Endodermal cell (in vitro differentiated cells): Measurements from ENCODE around the gene TRABD2B. TPM values are rescaled to one million over a fixed set of nuclear protein-coding genes. Genes with fewer than 3 reads are reported as not detected.

Experiments used
- DNase-seq: peaks from one replicate; pipeline ENCODE4 v3.0.0-alpha.2; 2017
- H3K27ac ChIP-seq: 2 replicates; pipeline ENCODE4 v1.5.1; 2013; ENCODE audit warnings: mild to moderate bottlenecking, low read depth, low read length, moderate library complexity
- H3K27me3 ChIP-seq: 2 replicates; pipeline ENCODE4 v1.6.1; 2013; ENCODE audit warnings: mild to moderate bottlenecking, low read length, moderate library complexity; ENCODE audit not compliant: insufficient read depth, control insufficient read depth, poor library complexity, severe bottlenecking
- H3K36me3 ChIP-seq: 2 replicates; pipeline ENCODE4 v1.7.0; 2013; ENCODE audit warnings: mild to moderate bottlenecking, low read length, moderate library complexity; ENCODE audit not compliant: control insufficient read depth, insufficient read depth
- H3K4me1 ChIP-seq: one replicate; pipeline ENCODE4 v1.7.0; 2013; ENCODE audit warnings: low read length; ENCODE audit not compliant: control insufficient read depth, insufficient read depth
- H3K4me3 ChIP-seq: 2 replicates; pipeline ENCODE4 v1.5.1; 2013; ENCODE audit warnings: mild to moderate bottlenecking, low read length, moderate library complexity
- H3K9ac ChIP-seq: 2 replicates; pipeline ENCODE4 v1.6.1; 2013; ENCODE audit warnings: mild to moderate bottlenecking, low read length, moderate library complexity; ENCODE audit not compliant: poor library complexity, severe bottlenecking; ENCODE audit errors: extremely low read depth
- H3K9me3 ChIP-seq: 2 replicates; pipeline ENCODE4 v1.6.1; 2013; ENCODE audit warnings: mild to moderate bottlenecking, low read length, moderate library complexity; ENCODE audit not compliant: control insufficient read depth
- H3K27ac Mint-ChIP-seq: 2 replicates; pipeline ENCODE4 v1.8.0; 2020; ENCODE audit warnings: mixed read lengths
- H3K27me3 Mint-ChIP-seq: 2 replicates; pipeline ENCODE4 v1.8.0; 2021; ENCODE audit warnings: mild to moderate bottlenecking, mixed read lengths; ENCODE audit not compliant: insufficient read depth
- H3K36me3 Mint-ChIP-seq: 2 replicates; pipeline ENCODE4 v1.8.0; 2020; ENCODE audit warnings: low read depth, mixed read lengths
- H3K4me1 Mint-ChIP-seq: 2 replicates; pipeline ENCODE4 v1.8.0; 2020; ENCODE audit warnings: mixed read lengths
- H3K4me3 Mint-ChIP-seq: 2 replicates; pipeline ENCODE4 v1.8.0; 2020; ENCODE audit warnings: mild to moderate bottlenecking, moderate library complexity, mixed read lengths
- H3K9me3 Mint-ChIP-seq: 2 replicates; pipeline ENCODE4 v1.8.0; 2020; ENCODE audit warnings: mild to moderate bottlenecking, mixed read lengths
- CTCF ChIP-seq: fragments of 200-600 bp; sonication (generic); conservative IDR thresholded peaks from 2 replicates; pipeline ENCODE4 v1.5.0; 2021; ENCODE audit warnings: antibody characterized with exemption, mild to moderate bottlenecking
- WGBS, 2 experiments: methylation state at CpG; one replicate each; pipeline versions ENCODE4 v1.1.5 to v1.1.7; 2013; ENCODE audit warnings: missing lambda C conversion rate in 2 of 2, mixed read lengths in 1 of 2; ENCODE audit not compliant: insufficient coverage in 1 of 2, insufficient read length in 1 of 2; 5-methylcytosine and 5-hydroxymethylcytosine counted together
- total RNA-seq, 2 donors: library from RNA; stranded (reverse); fragmentation: NEBNext Ultra II Directional in 1 of 2; extraction: Animal tissue kit (Norgen Biotek cat#: 25700) in 1 of 2; gene quantifications; 2 replicates in 1 of 2; 3 replicates in 1 of 2; pipeline ENCODE4 v1.2.1, GENCODE V29; 2021

Gene TRABD2B
- total RNA-seq, 2 donors from 2014 or later = 24.4 to 28.0 TPM

- Histone ChIP-seq H3K36me3 (no peaks in the 10 kb centered on the region), H3K4me3 (no peak overlapping the region), H3K27me3 (no peaks in the 10 kb centered on the region), H3K9me3 (no peaks in the 10 kb centered on the region), H3K9ac (no peak overlapping the region), H3K4me1 (peaks cover 5% of the 10 kb centered on the region), H3K27ac (no peak overlapping the region)
- Mint-ChIP-seq H3K27me3 (peaks cover 10% of the 10 kb centered on the region), H3K4me3 (no peak overlapping the region), H3K9me3 (no peaks in the 10 kb centered on the region), H3K27ac (no peak overlapping the region), H3K36me3 (peaks cover 3% of the 10 kb centered on the region), H3K4me1 (peaks cover 51% of the 10 kb centered on the region)
- TF ChIP-seq CTCF = no peak
- DNase-seq = no peak
- WGBS, 2 experiments = 83 to 86% methylated on average over 9 of the region's 9 CpGs
Measured at GRCh38 chr1:47763591-47764171, 233.5 kb downstream of the TRABD2B start.

- DNase-seq = no peak
- H3K9me3 Mint-ChIP-seq = no peaks in the 10 kb centered on the region
- Histone ChIP-seq H3K36me3 (no peaks in the 10 kb centered on the region), H3K9ac (no peak overlapping the region), H3K4me1 (peaks cover 11% of the 10 kb centered on the region), H3K9me3 (no peaks in the 10 kb centered on the region), H3K27me3 (no peaks in the 10 kb centered on the region), H3K4me3 (no peak overlapping the region), H3K27ac (no peak overlapping the region)
- H3K4me3 Mint-ChIP-seq = no peak overlapping the region
- H3K4me1 Mint-ChIP-seq = peaks cover 58% of the 10 kb centered on the region
- no peak for TF ChIP-seq CTCF
- no peak overlapping the region for H3K27ac Mint-ChIP-seq
- peaks cover 10% of the 10 kb centered on the region for H3K27me3 Mint-ChIP-seq
- WGBS, 2 experiments = 64 to 73% methylated on average over 5 of the region's 5 CpGs
- H3K36me3 Mint-ChIP-seq = peaks cover 2% of the 10 kb centered on the region
Measured at GRCh38 chr1:47761974-47762373, 235.2 kb downstream of the TRABD2B start.

- no peaks in the 10 kb centered on the region for H3K9me3 ChIP-seq
- Mint-ChIP-seq H3K27me3 (peaks cover 12% of the 10 kb centered on the region), H3K36me3 (peaks cover 2% of the 10 kb centered on the region), H3K9me3 (no peaks in the 10 kb centered on the region), H3K4me3 (no peak overlapping the region), H3K27ac (no peak overlapping the region), H3K4me1 (peaks cover 52% of the 10 kb centered on the region)
- WGBS, 2 experiments = 94 to 99% methylated on average over 3 to 8 of the region's 8 CpGs
- H3K36me3 ChIP-seq = no peaks in the 10 kb centered on the region
- H3K4me3 ChIP-seq = no peak overlapping the region
- H3K27me3 ChIP-seq = no peaks in the 10 kb centered on the region
- no peak overlapping the region for H3K27ac ChIP-seq
- DNase-seq = no peak
- no peak overlapping the region for H3K9ac ChIP-seq
- TF ChIP-seq CTCF = no peak
- peaks cover 11% of the 10 kb centered on the region for H3K4me1 ChIP-seq
Measured at GRCh38 chr1:47761201-47761930, 235.8 kb downstream of the TRABD2B start.
